GM21786 (cell line): Measurements from ENCODE around the gene SGCA.

ENCODE experiments used
- ATAC-seq: cut with Tn5 transposase; IDR thresholded peaks from one replicate; pipeline ENCODE4 v1.9.1; 2021; ENCODE audit not compliant: unreplicated experiment

SGCA gene

GRCh38 chr17:50165867-50166517, at the start of gene SGCA:
SGCA (plus strand) TSS chr17:50166005; CDS start chr17:50166041, 36 bp downstream.
- ATAC-seq = no peak

GRCh38 chr17:50117202-50118051, 48.4 kb upstream of the SGCA start:
- no peak for ATAC-seq

GRCh38 chr17:50118076-50118827, 47.6 kb upstream of the SGCA start:
- no peak for ATAC-seq

- no peak for ATAC-seq
Observed at GRCh38 chr17:50118828-50119218, 47.0 kb upstream of the SGCA start.

GRCh38 chr17:50120475-50121253, 45.1 kb upstream of the SGCA start:
- no peak for ATAC-seq

GRCh38 chr17:50122945-50123344, 42.9 kb upstream of the SGCA start:
- ATAC-seq = no peak

GRCh38 chr17:50123649-50124349, 42.0 kb upstream of the SGCA start:
- no peak for ATAC-seq

- no peak for ATAC-seq
Observed at GRCh38 chr17:50125420-50125997, 40.3 kb upstream of the SGCA start.

GRCh38 chr17:50127697-50128361, 38.0 kb upstream of the SGCA start:
- ATAC-seq = no peak

- ATAC-seq = no peak
Observed at GRCh38 chr17:50128441-50129352, 37.1 kb upstream of the SGCA start.

GRCh38 chr17:50129353-50129727, 36.5 kb upstream of the SGCA start:
- no peak for ATAC-seq

GRCh38 chr17:50129728-50130558, 35.9 kb upstream of the SGCA start, which contains the start of gene SAMD14:
SAMD14 (minus strand) TSS chr17:50130160; CDS start chr17:50124959, 5,201 bp downstream.
- no peak for ATAC-seq

GRCh38 chr17:50130559-50131305, 35.1 kb upstream of the SGCA start:
- ATAC-seq = no peak

- no peak for ATAC-seq
Observed at GRCh38 chr17:50132104-50132794, 33.6 kb upstream of the SGCA start.

GRCh38 chr17:50133028-50133768, 32.6 kb upstream of the SGCA start:
- ATAC-seq = no peak

- ATAC-seq = no peak
Observed at GRCh38 chr17:50133769-50134099, 32.1 kb upstream of the SGCA start.
